NT2/D1 (cell line): ENCODE measurements around the gene PLXNA4.

Experiments used
- DNase-seq: peaks from one replicate; pipeline ENCODE4 v3.0.0-alpha.2; 2011; ENCODE audit warnings: low read depth, low spot score
- H3K27me3 ChIP-seq: 2 replicates; pipeline ENCODE4 v1.6.0; 2011; ENCODE audit warnings: mild to moderate bottlenecking; ENCODE audit not compliant: insufficient read length, insufficient read depth
- H3K36me3 ChIP-seq: 2 replicates; pipeline ENCODE4 v1.6.1; 2011; ENCODE audit warnings: mild to moderate bottlenecking, low read length, mixed read lengths; ENCODE audit not compliant: insufficient read depth, insufficient read length
- H3K4me1 ChIP-seq: 2 replicates; pipeline ENCODE4 v1.5.1; 2011; ENCODE audit not compliant: insufficient read depth, insufficient read length
- H3K4me3 ChIP-seq: 2 replicates; pipeline ENCODE4 v1.5.1; 2011; ENCODE audit warnings: low read depth; ENCODE audit not compliant: insufficient read length
- H3K9ac ChIP-seq: 2 replicates; pipeline ENCODE4 v1.6.0; 2011; ENCODE audit warnings: low read depth; ENCODE audit not compliant: insufficient read length
- H3K9me3 ChIP-seq: 2 replicates; pipeline ENCODE4 v1.5.1; 2011; ENCODE audit warnings: mild to moderate bottlenecking, low read length; ENCODE audit not compliant: insufficient read depth
- SUZ12 ChIP-seq: IDR thresholded peaks from 2 replicates; pipeline ENCODE4 v1.6.1; 2011; ENCODE audit not compliant: insufficient read length, insufficient read depth; ENCODE audit errors: extremely low read depth
- YY1 ChIP-seq: IDR thresholded peaks from 2 replicates; pipeline ENCODE4 v1.6.1; 2011; ENCODE audit not compliant: insufficient read length, insufficient read depth
- ZNF274 ChIP-seq: IDR thresholded peaks from 2 replicates; pipeline ENCODE4 v1.6.1; 2011; ENCODE audit warnings: mild to moderate bottlenecking, low read depth, low read length

The PLXNA4 gene

DNA sequence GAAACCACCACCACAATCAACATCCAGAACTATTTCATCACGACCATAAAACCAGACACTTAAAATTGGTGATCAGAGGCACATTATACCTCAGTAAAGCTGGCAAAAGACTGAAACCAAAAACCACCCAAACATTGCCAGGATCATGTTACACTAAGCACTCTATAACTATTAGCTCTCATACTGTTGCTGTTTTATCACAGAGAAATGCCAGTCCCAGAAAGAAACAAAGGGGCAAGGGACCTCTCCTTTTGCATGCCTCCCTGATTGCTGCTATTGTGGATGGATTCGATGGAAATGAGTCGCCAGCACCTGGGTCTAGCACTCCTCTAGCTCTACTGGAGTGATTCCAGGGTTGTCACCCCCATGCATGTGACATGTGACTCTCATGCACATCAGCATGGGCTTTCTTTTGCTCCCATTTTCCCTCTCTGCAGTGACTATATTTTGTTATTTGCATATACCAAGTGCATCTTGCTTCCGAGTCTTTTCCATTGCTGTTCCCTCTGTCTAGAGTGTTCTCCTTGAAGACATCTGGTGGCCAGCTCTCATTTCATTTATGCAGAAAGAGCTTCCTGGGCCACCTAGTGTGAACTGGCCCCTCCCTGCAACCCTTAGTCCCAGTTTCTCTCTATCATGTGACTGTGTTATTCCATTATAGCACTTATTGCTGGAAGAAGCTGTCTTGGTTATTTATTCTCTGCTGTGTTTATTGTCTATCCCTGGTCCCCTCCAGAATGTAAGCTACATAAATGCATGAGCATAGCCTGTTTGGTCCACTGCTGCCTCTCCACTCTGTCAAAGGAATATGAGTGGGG is 300.6 kb downstream of the PLXNA4 start:
- Histone ChIP-seq H3K9ac (no peak overlapping the region), H3K4me1 (peaks cover 4% of the 10 kb centered on the region), H3K9me3 (no peaks in the 10 kb centered on the region), H3K36me3 (no peaks in the 10 kb centered on the region), H3K4me3 (no peak overlapping the region), H3K27me3 (no peaks in the 10 kb centered on the region)
- TF ChIP-seq SUZ12 = no peak
- TF ChIP-seq ZNF274 = no peak
- TF ChIP-seq YY1 = no peak
- no peak for DNase-seq

DNA sequence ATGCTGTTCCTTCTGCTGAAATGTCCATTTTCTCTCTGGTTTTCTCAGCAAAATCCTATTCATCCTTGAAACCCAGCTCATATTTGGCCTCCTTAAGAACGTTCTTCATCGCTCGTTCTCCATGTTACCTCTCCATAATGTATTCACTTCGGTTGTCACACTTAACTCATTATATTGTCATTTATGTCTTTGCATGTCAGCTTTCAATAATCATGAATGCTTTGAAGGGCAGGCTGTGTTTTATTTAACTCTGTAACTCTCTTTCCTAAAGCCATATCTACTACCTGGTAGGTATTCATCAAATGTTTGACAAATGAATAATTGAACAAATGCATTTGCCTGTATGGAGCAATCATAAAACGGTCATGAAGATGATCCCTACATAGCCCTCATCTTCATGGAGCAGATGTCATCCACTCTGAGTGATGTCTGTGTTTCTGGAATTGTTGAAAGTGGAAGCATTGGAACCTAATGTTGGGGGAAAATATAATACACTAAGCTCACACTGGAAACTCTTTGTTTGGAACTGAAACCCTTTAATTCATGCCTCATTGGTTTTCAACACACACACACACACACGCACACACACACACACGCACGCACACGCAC is 303.4 kb downstream of the PLXNA4 start:
- H3K4me3 ChIP-seq = no peak overlapping the region
- DNase-seq = no peak
- H3K4me1 ChIP-seq = peaks cover 4% of the 10 kb centered on the region
- no peak for TF ChIP-seq SUZ12
- no peak for TF ChIP-seq ZNF274
- no peak for TF ChIP-seq YY1
- H3K36me3 ChIP-seq = no peaks in the 10 kb centered on the region
- H3K9me3 ChIP-seq = no peaks in the 10 kb centered on the region
- H3K27me3 ChIP-seq = no peaks in the 10 kb centered on the region
- H3K9ac ChIP-seq = no peak overlapping the region

DNA sequence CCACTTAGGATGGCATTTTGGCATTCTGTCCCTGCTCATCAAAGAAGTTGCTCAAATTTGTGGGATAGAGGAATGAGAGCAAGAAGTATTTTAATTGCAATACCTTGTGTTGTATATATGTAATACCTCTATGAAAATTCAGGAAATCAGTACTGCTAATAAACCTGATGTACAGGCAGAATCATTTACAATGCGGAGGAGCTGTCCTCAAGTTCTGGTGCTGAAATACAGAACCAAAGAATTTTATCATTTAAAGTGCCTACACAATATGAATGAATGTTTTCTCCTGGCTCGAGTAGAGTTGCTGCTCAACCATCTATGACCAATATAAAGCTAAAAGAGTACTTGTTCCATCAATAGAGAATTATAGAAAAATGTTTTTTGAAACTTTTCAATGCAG is 305.8 kb downstream of the PLXNA4 start:
- Histone ChIP-seq H3K27me3 (no peaks in the 10 kb centered on the region), H3K36me3 (no peaks in the 10 kb centered on the region), H3K4me3 (no peak overlapping the region), H3K9me3 (no peaks in the 10 kb centered on the region), H3K4me1 (no peaks in the 10 kb centered on the region), H3K9ac (no peak overlapping the region)
- TF ChIP-seq SUZ12 = no peak
- TF ChIP-seq ZNF274 = no peak
- DNase-seq = no peak

DNA sequence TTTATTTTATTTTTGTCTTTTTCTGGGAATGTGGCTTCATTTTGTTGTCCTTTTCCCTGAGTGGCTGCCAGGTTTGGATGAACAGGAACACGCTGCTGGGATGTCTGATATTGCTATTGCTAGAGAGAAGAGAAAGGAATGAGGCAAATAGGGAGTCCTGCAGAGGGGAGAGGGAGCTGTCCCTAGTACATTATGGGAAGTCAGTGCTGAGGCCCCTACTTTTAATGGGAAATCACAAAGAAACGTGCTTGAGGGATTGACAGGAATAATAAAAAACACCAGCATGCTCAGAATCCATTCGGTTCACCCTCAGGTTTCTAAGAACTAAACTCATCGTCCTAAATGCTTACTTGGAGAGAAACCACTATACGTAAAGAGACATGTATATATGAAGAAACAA is 306.6 kb downstream of the PLXNA4 start:
- Histone ChIP-seq H3K4me1 (no peaks in the 10 kb centered on the region), H3K4me3 (no peak overlapping the region), H3K36me3 (no peaks in the 10 kb centered on the region), H3K9ac (no peak overlapping the region), H3K27me3 (no peaks in the 10 kb centered on the region), H3K9me3 (no peaks in the 10 kb centered on the region)
- DNase-seq = no peak
- TF ChIP-seq SUZ12 (no peak), ZNF274 (no peak), YY1 (no peak)

DNA sequence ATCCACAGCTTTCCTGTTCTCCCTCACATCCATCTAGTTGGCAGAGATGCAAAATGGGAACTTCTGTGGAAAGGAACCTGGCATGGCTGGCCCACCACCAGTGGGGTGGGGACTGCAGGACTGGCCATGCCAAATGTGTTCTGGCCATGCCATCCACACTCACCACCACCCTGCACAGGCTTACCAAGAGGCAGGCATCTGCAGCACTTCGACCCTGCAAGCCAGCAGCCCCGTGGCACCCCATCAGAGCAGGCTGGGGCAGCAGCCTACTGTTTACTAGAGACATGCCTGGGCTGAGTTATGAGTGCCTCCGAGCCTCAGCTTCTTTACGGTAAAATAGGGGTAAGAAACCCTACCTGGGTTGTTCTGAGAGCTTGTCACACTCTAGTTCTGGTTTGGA is 313.1 kb downstream of the PLXNA4 start:
- Histone ChIP-seq H3K9me3 (no peaks in the 10 kb centered on the region), H3K9ac (no peak overlapping the region), H3K27me3 (no peaks in the 10 kb centered on the region), H3K4me1 (no peaks in the 10 kb centered on the region), H3K36me3 (no peaks in the 10 kb centered on the region), H3K4me3 (no peak overlapping the region)
- no peak for DNase-seq
- no peak for TF ChIP-seq ZNF274
- TF ChIP-seq SUZ12 = no peak
- no peak for TF ChIP-seq YY1

DNA sequence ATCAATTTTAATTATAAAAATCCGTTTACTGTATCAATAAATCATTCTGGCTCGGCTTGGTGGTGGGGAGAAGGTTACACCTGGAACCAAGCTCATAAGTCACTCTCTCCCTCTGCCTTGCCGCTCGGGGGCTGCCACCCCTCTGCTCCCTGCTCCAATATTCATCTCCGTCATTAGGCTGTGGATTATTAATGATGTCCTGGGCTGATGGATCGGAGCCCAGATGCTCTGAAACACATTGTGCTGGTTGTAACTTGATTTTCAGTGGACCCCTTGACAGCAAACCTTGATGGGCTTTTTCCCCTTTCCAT is 314.2 kb downstream of the PLXNA4 start:
- Histone ChIP-seq H3K9ac (no peak overlapping the region), H3K27me3 (no peaks in the 10 kb centered on the region), H3K9me3 (no peaks in the 10 kb centered on the region), H3K4me3 (no peak overlapping the region), H3K36me3 (no peaks in the 10 kb centered on the region), H3K4me1 (no peaks in the 10 kb centered on the region)
- no peak for DNase-seq
- TF ChIP-seq YY1 (no peak), ZNF274 (no peak), SUZ12 (no peak)

DNA sequence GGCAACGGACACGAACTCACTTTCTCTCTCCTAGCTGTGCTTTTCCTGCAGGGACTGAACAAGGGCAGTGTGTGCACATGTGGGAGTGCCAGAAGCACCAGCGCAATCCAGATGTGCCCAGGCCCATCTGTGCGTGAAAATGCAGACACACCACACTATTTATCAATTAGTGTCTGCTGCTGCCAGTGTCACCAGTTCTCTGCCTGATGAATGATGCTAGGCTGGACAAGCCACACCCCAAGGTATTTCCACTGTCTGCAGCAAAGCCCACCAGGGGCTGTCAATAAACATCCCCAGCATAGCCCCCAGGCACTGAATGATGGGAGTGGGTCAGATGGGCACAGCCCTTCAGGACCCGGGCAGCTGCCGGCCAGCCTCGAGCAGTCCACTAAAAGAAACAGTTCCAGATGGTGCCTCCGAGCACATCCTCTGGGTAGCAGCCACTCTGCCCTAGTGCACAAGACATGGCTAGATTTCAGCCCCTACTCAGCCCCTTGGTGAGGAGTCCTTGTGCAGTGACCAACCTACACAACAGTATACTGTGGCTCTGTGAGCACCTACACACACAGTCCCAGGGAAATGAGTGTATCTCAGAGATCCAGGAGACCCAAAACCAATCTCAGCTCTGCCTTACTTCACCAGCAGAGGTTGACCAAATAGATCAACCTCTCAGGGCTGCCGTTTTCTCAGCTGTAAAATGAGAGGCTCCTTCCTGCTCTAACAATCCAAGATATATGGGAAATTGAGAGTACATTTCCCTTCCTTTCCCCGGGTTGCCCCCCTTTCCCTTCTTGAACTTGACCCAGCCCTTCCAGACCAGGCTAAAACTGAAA is 314.7 kb downstream of the PLXNA4 start:
- no peaks in the 10 kb centered on the region for H3K9me3 ChIP-seq
- no peak overlapping the region for H3K9ac ChIP-seq
- H3K4me1 ChIP-seq = no peaks in the 10 kb centered on the region
- no peak for DNase-seq
- no peak overlapping the region for H3K4me3 ChIP-seq
- no peaks in the 10 kb centered on the region for H3K36me3 ChIP-seq
- H3K27me3 ChIP-seq = no peaks in the 10 kb centered on the region
- TF ChIP-seq ZNF274 (no peak), SUZ12 (no peak), YY1 (no peak)
